OCI-LY1 (cell line): Measurements from ENCODE around the gene RNU6-9.

ENCODE experiments used
- H2AFZ ChIP-seq: fragments of 200-600 bp; sonication (generic), shearing (Covaris generic); 2 replicates; pipeline ENCODE4 v1.6.0; 2014; ENCODE audit warnings: antibody characterized with exemption, mild to moderate bottlenecking, low read length
- H3F3A ChIP-seq: fragments of 200-600 bp; sonication (generic), shearing (Covaris generic); 2 replicates; pipeline ENCODE4 v1.6.0; 2014; ENCODE audit warnings: mild to moderate bottlenecking, antibody characterized with exemption, low read length, moderate library complexity; ENCODE audit not compliant: insufficient read depth
- H3K27ac ChIP-seq: fragments of 200-600 bp; sonication (generic); 2 replicates; pipeline ENCODE4 v1.5.1; 2014; ENCODE audit warnings: low read length, mixed run types, mild to moderate bottlenecking, low read depth; ENCODE audit not compliant: poor library complexity, severe bottlenecking
- H3K27me3 ChIP-seq: fragments of 200-600 bp; sonication (generic); 2 replicates; pipeline ENCODE4 v1.6.0; 2014; ENCODE audit warnings: antibody characterized with exemption, mild to moderate bottlenecking, low read length, moderate library complexity; ENCODE audit not compliant: insufficient read depth
- H3K36me3 ChIP-seq: fragments of 200-600 bp; sonication (generic); 2 replicates; pipeline ENCODE4 v1.6.1; 2014; ENCODE audit warnings: mild to moderate bottlenecking, antibody characterized with exemption, low read length, moderate library complexity, mixed read lengths; ENCODE audit not compliant: insufficient read depth
- H3K4me1 ChIP-seq: fragments of 200-600 bp; sonication (generic); 2 replicates; pipeline ENCODE4 v1.5.1; 2014; ENCODE audit warnings: mild to moderate bottlenecking, low read length, moderate library complexity; ENCODE audit not compliant: insufficient read depth, severe bottlenecking
- H3K4me2 ChIP-seq: fragments of 200-600 bp; sonication (generic), shearing (Covaris generic); 2 replicates; pipeline ENCODE4 v1.6.1; 2014; ENCODE audit warnings: low read length
- H3K4me3 ChIP-seq: fragments of 200-600 bp; sonication (generic); 2 replicates; pipeline ENCODE4 v1.5.1; 2014; ENCODE audit warnings: low read length, low read depth, mild to moderate bottlenecking, mixed read lengths; ENCODE audit not compliant: poor library complexity, severe bottlenecking
- H3K79me2 ChIP-seq: fragments of 200-600 bp; shearing (Covaris generic); 2 replicates; pipeline ENCODE4 v1.6.1; 2016; ENCODE audit warnings: mixed run types, low read length, mixed read lengths; ENCODE audit not compliant: insufficient read depth
- H3K9ac ChIP-seq: fragments of 200-600 bp; sonication (generic), shearing (Covaris generic); 2 replicates; pipeline ENCODE4 v1.6.1; 2014; ENCODE audit warnings: mild to moderate bottlenecking, low read length, mixed read lengths
- H3K9me2 ChIP-seq: fragments of 200-600 bp; sonication (generic), shearing (Covaris generic); 2 replicates; pipeline ENCODE4 v1.6.1; 2014; ENCODE audit warnings: low read depth, mild to moderate bottlenecking, low read length, mixed read lengths
- H3K9me3 ChIP-seq: fragments of 200-600 bp; shearing (Covaris generic); 2 replicates; pipeline ENCODE4 v1.6.1; 2014; ENCODE audit warnings: low read length, mixed read lengths
- H4K20me1 ChIP-seq: fragments of 200-600 bp; sonication (generic), shearing (Covaris generic); 2 replicates; pipeline ENCODE4 v1.6.0; 2016; ENCODE audit warnings: mild to moderate bottlenecking, low read length; ENCODE audit not compliant: insufficient read depth
- CTCF ChIP-seq: fragments of 200-600 bp; sonication (generic), shearing (Covaris generic); IDR thresholded peaks from 2 replicates; pipeline ENCODE4 v1.5.1; 2017; ENCODE audit warnings: mild to moderate bottlenecking, antibody characterized with exemption, low read length, moderate library complexity, mixed read lengths
- EZH2 ChIP-seq: fragments of 200-600 bp; sonication (generic), shearing (Covaris generic); IDR thresholded peaks from 2 replicates; pipeline ENCODE4 v1.8.0; 2017; ENCODE audit warnings: borderline replicate concordance, mixed run types, mild to moderate bottlenecking, antibody characterized with exemption, low read length, moderate library complexity, mixed read lengths

RNU6-9 gene

GRCh38 chr19:906480-906879 lies 13.2 kb downstream of the RNU6-9 start:
- H2AFZ ChIP-seq, result no peak overlapping the region
- H3K9me2 ChIP-seq, result no peaks in the 10 kb centered on the region
- peaks cover 10% of the 10 kb centered on the region; the same call in 1 of the 2 replicates for H3K36me3 ChIP-seq
- H3F3A ChIP-seq, result peaks cover 3% of the 10 kb centered on the region; the same call in 1 of the 2 replicates
- H3K79me2 ChIP-seq, result no peaks in the 10 kb centered on the region; the same call in 1 of the 2 replicates
- H3K9me3 ChIP-seq, result no peaks in the 10 kb centered on the region
- H3K4me2 ChIP-seq, result 0 out of 2 replicates have a peak overlapping the region, but pooled peaks have one; percentile 1
- no peak overlapping the region for H3K9ac ChIP-seq
- no peak overlapping the region for H3K4me3 ChIP-seq
- no peaks in the 10 kb centered on the region for H3K27me3 ChIP-seq
- H4K20me1 ChIP-seq, result no peaks in the 10 kb centered on the region
- no peak for TF ChIP-seq CTCF
- no peak for TF ChIP-seq EZH2
- peak overlapping the region; percentile 98 for H3K27ac ChIP-seq
- H3K4me1 ChIP-seq, result peaks cover 47% of the 10 kb centered on the region

GRCh38 chr19:907183-907853 lies 14.0 kb downstream of the RNU6-9 start:
- peaks cover 47% of the 10 kb centered on the region for H3K4me1 ChIP-seq
- H3F3A ChIP-seq, result peaks cover 3% of the 10 kb centered on the region; the same call in 1 of the 2 replicates
- no peak overlapping the region for H3K4me3 ChIP-seq
- H3K4me2 ChIP-seq, result peak overlapping the region; percentile 18; the same call in 1 of the 2 replicates
- H3K9ac ChIP-seq, result peak overlapping the region; percentile 19; the same call in 1 of the 2 replicates
- no peaks in the 10 kb centered on the region for H3K9me3 ChIP-seq
- TF ChIP-seq CTCF, result no peak
- no peak for TF ChIP-seq EZH2
- H2AFZ ChIP-seq, result no peak overlapping the region
- H3K36me3 ChIP-seq, result peaks cover 10% of the 10 kb centered on the region; the same call in 1 of the 2 replicates
- no peaks in the 10 kb centered on the region for H3K27me3 ChIP-seq
- no peaks in the 10 kb centered on the region; the same call in 1 of the 2 replicates for H3K79me2 ChIP-seq
- H3K9me2 ChIP-seq, result no peaks in the 10 kb centered on the region
- H4K20me1 ChIP-seq, result no peaks in the 10 kb centered on the region
- H3K27ac ChIP-seq, result peak overlapping the region; percentile 98

GRCh38 chr19:911197-912033 lies 18.1 kb downstream of the RNU6-9 start:
- Histone ChIP-seq H3K4me2 (0 out of 2 replicates have a peak overlapping the region, but pooled peaks have one; percentile 7), H3K27me3 (no peaks in the 10 kb centered on the region), H4K20me1 (no peaks in the 10 kb centered on the region), H3K4me1 (peaks cover 44% of the 10 kb centered on the region), H3K27ac (no peak overlapping the region), H3F3A (peaks cover 3% of the 10 kb centered on the region; the same call in 1 of the 2 replicates), H3K4me3 (peak overlapping the region; percentile 17), H3K9me3 (no peaks in the 10 kb centered on the region), H3K79me2 (no peaks in the 10 kb centered on the region), H3K9ac (no peak overlapping the region), H2AFZ (no peak overlapping the region), H3K9me2 (no peaks in the 10 kb centered on the region), H3K36me3 (0 out of 2 replicates have a peak, but pooled peaks cover 6% of the 10 kb centered on the region)
- no peak for TF ChIP-seq EZH2
- TF ChIP-seq CTCF, result no peak
